MM.1S (cell line): Measurements from ENCODE around the gene LSR.

Source experiments
- DNase-seq: peaks from one replicate; pipeline ENCODE4 v3.0.0-alpha.2; 2015
- H2AFZ ChIP-seq: fragments of 300-600 bp; sonication (generic); 2 replicates; pipeline ENCODE4 v1.6.0; 2016; ENCODE audit warnings: antibody characterized with exemption, low read length
- H3F3A ChIP-seq: fragments of 300-600 bp; sonication (generic); 2 replicates; pipeline ENCODE4 v1.6.1; 2016; ENCODE audit warnings: mild to moderate bottlenecking, antibody characterized with exemption, low read length, moderate library complexity, mixed read lengths; ENCODE audit not compliant: insufficient read depth
- H3K27ac ChIP-seq: fragments of 300-600 bp; sonication (generic); 2 replicates; pipeline ENCODE4 v1.5.1; 2016; ENCODE audit warnings: mild to moderate bottlenecking, low read length
- H3K27me3 ChIP-seq: fragments of 300-600 bp; sonication (generic); replicated peaks from 2 replicates; pipeline ENCODE4 v1.6.0; 2016; ENCODE audit warnings: low read length; ENCODE audit not compliant: insufficient read depth
- H3K36me3 ChIP-seq: fragments of 300-600 bp; sonication (generic); replicated peaks from 2 replicates; pipeline ENCODE4 v1.6.1; 2016; ENCODE audit warnings: mild to moderate bottlenecking, low read length, mixed read lengths; ENCODE audit not compliant: insufficient read depth
- H3K4me1 ChIP-seq: fragments of 300-600 bp; sonication (generic); 2 replicates; pipeline ENCODE4 v1.6.1; 2016; ENCODE audit warnings: low read length, mixed read lengths
- H3K4me2 ChIP-seq: fragments of 300-600 bp; sonication (generic); 2 replicates; pipeline ENCODE4 v1.6.0; 2016; ENCODE audit warnings: low read depth, low read length
- H3K4me3 ChIP-seq: fragments of 300-600 bp; sonication (generic); 2 replicates; pipeline ENCODE4 v1.5.1; 2016; ENCODE audit warnings: low read length, mixed read lengths
- H3K79me2 ChIP-seq: fragments of 300-600 bp; sonication (generic); 2 replicates; pipeline ENCODE4 v1.6.1; 2016; ENCODE audit warnings: mixed run types, low read length, mixed read lengths
- H3K9ac ChIP-seq: fragments of 300-600 bp; sonication (generic); 2 replicates; pipeline ENCODE4 v1.6.1; 2016; ENCODE audit warnings: low read length, mixed read lengths
- H3K9me2 ChIP-seq: fragments of 300-600 bp; sonication (generic); replicated peaks from 2 replicates; pipeline ENCODE4 v1.6.1; 2016; ENCODE audit warnings: mild to moderate bottlenecking, low read length, mixed read lengths; ENCODE audit not compliant: insufficient read depth
- H3K9me3 ChIP-seq: fragments of 300-600 bp; sonication (generic); replicated peaks from 2 replicates; pipeline ENCODE4 v1.6.1; 2016; ENCODE audit warnings: mild to moderate bottlenecking, low read length, mixed read lengths; ENCODE audit not compliant: insufficient read depth
- H4K20me1 ChIP-seq: fragments of 300-600 bp; sonication (generic); 2 replicates; pipeline ENCODE4 v1.6.1; 2016; ENCODE audit warnings: mild to moderate bottlenecking, low read length, moderate library complexity, mixed read lengths; ENCODE audit not compliant: insufficient read depth
- CTCF ChIP-seq: fragments of 300-600 bp; sonication (generic); IDR thresholded peaks from 2 replicates; pipeline ENCODE4 v1.5.1; 2016; ENCODE audit warnings: antibody characterized with exemption, low read length, mixed read lengths
- EZH2 ChIP-seq: fragments of 300-600 bp; sonication (generic); optimal IDR thresholded peaks from 2 replicates; pipeline ENCODE3; 2017; ENCODE audit warnings: low read depth, mild to moderate bottlenecking, antibody characterized with exemption, low read length, mixed read lengths
- EZH2phosphoT487 ChIP-seq: fragments of 300-600 bp; sonication (generic); IDR thresholded peaks from 2 replicates; pipeline ENCODE4 v1.6.1; 2018; ENCODE audit warnings: antibody characterized with exemption, low read length

Gene LSR

GRCh38 chr19:35216833-35217648, 31.8 kb upstream of the LSR start:
- no peaks in the 10 kb centered on the region for H3K36me3 ChIP-seq

GRCh38 chr19:35217649-35217990, 31.2 kb upstream of the LSR start:
- Histone ChIP-seq H3K4me1 (peaks cover 31% of the 10 kb centered on the region), H3F3A (peaks cover 19% of the 10 kb centered on the region; the same call in 1 of the 2 replicates), H4K20me1 (no peaks in the 10 kb centered on the region), H3K79me2 (no peaks in the 10 kb centered on the region), H3K27me3 (no peaks in the 10 kb centered on the region), H3K27ac (no peak overlapping the region), H3K9me3 (no peaks in the 10 kb centered on the region), H3K4me3 (no peak overlapping the region), H2AFZ (no peak overlapping the region), H3K9ac (no peak overlapping the region), H3K4me2 (no peak overlapping the region), H3K36me3 (no peaks in the 10 kb centered on the region), H3K9me2 (no peaks in the 10 kb centered on the region)
- DNase-seq: no peak
- no peak for TF ChIP-seq EZH2
- no peak for TF ChIP-seq EZH2phosphoT487
- TF ChIP-seq CTCF: no peak

More at GRCh38 chr19:35216833-35217648, 31.8 kb upstream of the LSR start:
- Histone ChIP-seq H3K4me3 (no peak overlapping the region), H3K79me2 (no peaks in the 10 kb centered on the region), H3K27ac (peak overlapping the region; percentile 46; the same call in 1 of the 2 replicates), H3K4me1 (peaks cover 37% of the 10 kb centered on the region), H3K27me3 (no peaks in the 10 kb centered on the region), H3K9ac (no peak overlapping the region), H3F3A (peaks cover 19% of the 10 kb centered on the region; the same call in 1 of the 2 replicates), H4K20me1 (no peaks in the 10 kb centered on the region), H2AFZ (peak overlapping the region; percentile 52), H3K9me2 (no peaks in the 10 kb centered on the region), H3K4me2 (no peak overlapping the region), H3K9me3 (no peaks in the 10 kb centered on the region)
- peak; percentile 84 for DNase-seq
- TF ChIP-seq CTCF: peak; percentile 89
- no peak for TF ChIP-seq EZH2phosphoT487

GRCh38 chr19:35219008-35219407, 29.8 kb upstream of the LSR start:
- TF ChIP-seq CTCF (no peak), EZH2phosphoT487 (no peak), EZH2 (no peak)
- Histone ChIP-seq H3F3A (peaks cover 12% of the 10 kb centered on the region; the same call in 1 of the 2 replicates), H3K27ac (no peak overlapping the region), H2AFZ (no peak overlapping the region), H3K4me1 (peaks cover 20% of the 10 kb centered on the region), H3K9ac (no peak overlapping the region), H3K4me2 (no peak overlapping the region), H3K4me3 (no peak overlapping the region), H3K36me3 (no peaks in the 10 kb centered on the region), H3K79me2 (no peaks in the 10 kb centered on the region), H3K27me3 (no peaks in the 10 kb centered on the region), H3K9me3 (no peaks in the 10 kb centered on the region), H4K20me1 (no peaks in the 10 kb centered on the region), H3K9me2 (no peaks in the 10 kb centered on the region)
- no peak for DNase-seq
